Inflammatory macrophage (primary cell): ENCODE results near the gene TNFSF13B.
A peak's percentile ranks its signal among the peaks of the same experiment; 100 is the strongest.
"Not testable (repeated sequence)": the region's sequence is repeated elsewhere in the genome, so short reads cannot be mapped to it uniquely, and the experiment has no call there.

Experiments
- DNase-seq, 2 donors: peaks; one replicate each; pipeline ENCODE4 v3.0.0-alpha.2; 2020 to 2022

TNFSF13B gene

GRCh38 chr13:108283110-108283509 is 13.6 kb downstream of the TNFSF13B start:
- DNase-seq, result no peak

DNA sequence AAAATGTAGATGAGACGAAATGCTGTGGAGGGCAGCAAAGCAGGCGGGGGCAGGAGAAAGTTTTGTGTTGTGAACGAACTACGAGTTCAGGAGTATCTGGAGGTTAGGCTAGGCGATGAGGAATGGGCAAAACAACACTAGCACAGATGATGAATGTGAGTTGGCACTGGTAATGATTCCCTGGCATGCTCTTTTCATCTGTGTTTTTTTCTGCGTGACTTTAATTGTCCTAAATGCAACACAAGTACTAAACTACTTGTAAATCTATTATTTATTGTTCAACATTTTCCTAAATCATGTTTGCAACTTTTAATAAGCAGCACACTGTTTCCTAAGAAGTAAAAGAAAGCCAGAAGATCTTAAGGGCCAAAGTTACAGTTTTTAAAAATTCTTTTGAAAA is 19.2 kb downstream of the TNFSF13B start:
- no peak for DNase-seq

- no peak for DNase-seq
These were observed 20.3 kb downstream of the TNFSF13B start for GRCh38 chr13:108289819-108290218.

GRCh38 chr13:108297114-108297513 is 27.6 kb downstream of the TNFSF13B start:
- DNase-seq, result no peak

DNA sequence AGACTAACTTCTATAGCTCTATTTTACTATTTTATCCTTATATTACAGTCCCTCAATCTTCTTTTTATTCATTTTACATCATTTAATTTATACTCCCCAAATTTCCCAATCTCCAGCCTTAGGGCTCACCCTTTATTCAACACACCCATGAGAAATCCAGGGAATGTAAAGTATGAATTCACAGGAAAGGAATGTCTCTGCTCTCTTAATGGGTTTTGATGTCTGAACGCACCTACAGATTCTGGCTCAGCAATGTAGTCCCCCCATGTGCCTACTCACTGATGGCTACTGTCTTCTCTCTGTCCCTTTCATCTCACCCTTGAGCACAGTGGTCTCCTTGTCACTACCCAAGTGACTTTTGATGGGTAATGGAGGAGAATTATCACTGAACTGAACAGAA is 32.8 kb downstream of the TNFSF13B start:
- no peak for DNase-seq

GRCh38 chr13:108304170-108305016 is 34.9 kb downstream of the TNFSF13B start:
- peak in 1 of 2 donors; percentile 14 for DNase-seq

DNA sequence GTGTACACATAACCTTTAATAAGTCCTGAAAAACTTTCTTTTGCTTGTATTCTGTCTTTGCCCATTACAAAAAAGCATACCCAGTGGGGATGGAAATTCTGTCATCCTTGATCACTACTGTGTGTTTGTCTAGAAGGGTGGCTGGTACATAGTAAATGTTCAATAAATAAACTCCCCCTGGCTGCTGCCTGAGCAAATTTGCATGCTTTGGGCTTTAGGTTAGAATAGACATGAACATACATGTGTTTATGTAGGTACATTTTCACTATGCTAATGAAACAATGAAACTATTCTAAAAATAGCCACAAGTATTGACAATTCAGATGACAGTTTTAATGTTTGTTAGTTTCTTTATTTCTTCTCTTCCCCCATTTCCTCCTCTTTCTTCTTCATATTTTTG is 36.1 kb downstream of the TNFSF13B start:
- no peak for DNase-seq

DNA sequence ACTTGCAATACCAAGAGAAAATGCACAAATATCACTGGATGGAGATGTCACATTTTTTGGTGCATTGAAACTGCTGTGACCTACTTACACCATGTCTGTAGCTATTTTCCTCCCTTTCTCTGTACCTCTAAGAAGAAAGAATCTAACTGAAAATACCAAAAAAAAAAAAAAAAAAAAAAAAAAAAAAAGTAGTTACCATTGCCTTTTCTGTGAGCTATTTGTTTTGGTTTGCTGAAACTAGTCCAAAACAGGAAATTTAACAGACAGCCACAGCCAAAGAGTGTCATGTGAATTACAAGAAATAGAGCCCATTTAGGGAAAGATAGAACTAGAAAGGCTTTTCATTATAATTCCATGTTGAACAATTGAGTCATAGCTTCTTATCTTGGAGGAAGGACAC is 37.3 kb downstream of the TNFSF13B start:
- DNase-seq, result no peak

- DNase-seq, result not testable (repeated sequence)
These were observed 42.1 kb downstream of the TNFSF13B start for GRCh38 chr13:108311596-108311995.

DNA sequence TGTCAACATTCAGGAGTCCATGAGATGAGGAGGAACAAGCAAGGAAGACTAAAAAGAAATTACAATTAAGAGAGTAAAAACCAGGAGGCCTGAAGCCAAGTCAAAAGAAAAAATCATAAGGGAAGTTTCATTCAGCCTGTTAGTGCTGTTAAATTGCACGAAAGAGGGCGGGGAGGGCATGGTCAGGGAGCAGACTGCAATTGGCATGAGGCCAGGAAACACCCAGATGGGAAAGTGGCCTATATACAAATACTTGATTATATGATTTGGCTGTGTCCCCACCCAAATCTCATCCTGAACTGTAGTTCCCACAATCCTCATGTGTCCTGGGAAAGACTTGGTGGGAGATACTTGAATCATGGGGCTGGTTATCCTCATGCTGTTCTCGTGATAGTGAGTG is 43.9 kb downstream of the TNFSF13B start:
- DNase-seq, result no peak

DNA sequence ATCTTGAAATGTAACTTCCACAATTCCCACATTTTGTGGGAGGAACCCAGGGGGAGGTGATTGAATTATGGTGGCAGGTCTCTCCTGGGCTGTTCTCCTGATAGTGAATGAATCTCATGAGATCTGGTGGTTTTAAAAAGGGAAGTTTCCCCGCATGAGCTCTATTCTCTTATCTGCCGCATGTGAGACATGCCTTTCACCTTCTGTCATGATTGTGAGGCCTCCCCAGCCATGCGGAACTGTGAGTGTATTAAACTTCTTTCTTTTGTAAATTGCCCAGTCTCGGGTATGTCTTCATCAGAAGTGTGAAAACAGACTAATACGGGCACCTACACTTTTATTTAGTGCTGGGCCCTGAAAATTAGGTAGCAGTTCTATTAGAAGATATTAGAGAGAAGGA is 45.8 kb downstream of the TNFSF13B start:
- DNase-seq, result no peak

- no peak for DNase-seq
These were observed 46.5 kb downstream of the TNFSF13B start for GRCh38 chr13:108315991-108316390.

- no peak for DNase-seq
These were observed 46.9 kb downstream of the TNFSF13B start for GRCh38 chr13:108316413-108316812.

DNA sequence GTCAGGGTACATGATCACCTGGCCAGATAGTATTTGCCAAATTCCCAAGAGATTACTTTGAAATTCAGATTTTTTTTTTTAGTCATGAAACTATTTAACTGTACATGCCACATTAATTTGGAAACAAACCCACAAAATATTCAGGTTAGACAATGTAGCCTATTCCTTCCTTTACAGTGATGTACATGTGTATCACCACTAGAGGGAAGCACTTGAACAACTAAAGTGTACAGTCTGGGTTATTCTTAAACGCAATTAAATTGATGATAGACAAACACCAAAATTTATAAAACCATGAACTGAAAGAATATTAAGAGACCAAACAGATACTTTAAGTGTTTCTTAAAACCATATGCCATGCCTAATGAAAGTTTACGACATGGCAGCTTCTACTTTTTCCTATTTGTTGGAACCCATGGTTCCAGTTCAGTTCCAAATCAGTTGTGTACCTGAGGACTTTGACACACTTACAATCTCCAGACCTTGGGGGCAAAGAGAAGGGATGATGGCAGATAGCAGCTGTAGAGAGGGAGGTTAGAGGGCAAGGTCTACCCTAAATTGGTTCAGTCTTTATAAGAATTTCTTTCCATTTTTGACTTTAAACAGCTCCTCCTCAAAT is 52.8 kb downstream of the TNFSF13B start:
- DNase-seq, result peak; percentile 51 to 65

DNA sequence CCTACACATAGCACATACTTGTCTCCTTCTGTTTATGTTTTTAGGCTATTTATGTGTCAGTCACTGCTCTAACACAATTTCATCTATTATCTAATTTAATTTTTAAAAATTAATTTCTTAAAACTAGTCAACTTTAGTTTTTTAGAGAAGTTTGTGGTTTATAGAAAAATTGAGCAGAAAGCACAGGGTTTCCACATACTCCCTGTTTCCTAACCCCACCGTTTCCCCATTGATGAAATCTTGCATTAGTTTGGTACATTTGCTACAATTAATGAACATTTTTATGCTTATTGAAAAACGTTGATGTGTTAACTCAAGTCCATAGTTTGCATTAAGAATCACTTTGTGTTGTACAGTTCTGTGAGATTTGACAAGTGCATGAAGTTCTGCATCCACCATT is 53.5 kb downstream of the TNFSF13B start:
- DNase-seq, result peak; percentile 62 to 86

DNA sequence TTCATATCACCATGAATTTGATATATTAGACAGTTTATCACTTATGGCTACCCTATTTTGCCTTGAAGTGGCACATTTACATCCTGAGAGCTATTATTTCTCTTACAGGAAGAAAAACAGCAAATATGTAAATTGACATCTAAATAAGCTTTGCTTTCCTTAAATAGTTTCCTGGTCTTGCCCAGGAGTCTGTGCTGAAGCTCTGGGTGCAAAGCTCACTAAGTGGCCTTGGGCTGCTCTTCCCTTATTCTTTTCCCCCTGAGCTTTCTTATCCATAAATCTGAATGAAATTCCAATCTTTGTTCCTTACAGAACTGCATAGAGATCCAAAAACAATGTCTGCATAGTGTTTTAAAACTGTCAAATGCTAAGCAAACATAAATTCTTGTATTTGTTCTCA is 56.3 kb downstream of the TNFSF13B start:
- DNase-seq, result no peak

GRCh38 chr13:108326309-108326708 is 56.8 kb downstream of the TNFSF13B start:
- DNase-seq, result peak; percentile 70 to 72

DNA sequence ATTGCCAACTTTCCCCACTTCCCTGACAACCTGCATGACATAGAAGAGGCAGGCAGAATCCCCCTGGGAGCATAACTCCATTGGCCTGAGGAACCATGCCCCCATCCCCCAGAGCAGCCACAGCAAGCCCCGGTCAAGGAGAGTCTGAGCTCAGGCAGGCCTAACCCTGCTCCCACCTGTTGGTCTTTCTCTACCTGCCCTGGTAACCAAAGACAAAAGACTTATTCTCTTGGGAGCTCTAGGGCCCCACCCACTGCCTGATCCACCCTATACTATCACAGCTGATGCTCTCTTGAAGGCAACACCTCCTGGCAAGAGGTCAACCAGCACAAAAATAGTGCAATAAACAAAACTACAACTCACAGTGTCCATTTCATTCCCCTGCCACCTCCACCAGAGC is 59.3 kb downstream of the TNFSF13B start:
- DNase-seq, result no peak

- no peak for DNase-seq
These were observed 63.3 kb downstream of the TNFSF13B start for GRCh38 chr13:108332791-108333190.

DNA sequence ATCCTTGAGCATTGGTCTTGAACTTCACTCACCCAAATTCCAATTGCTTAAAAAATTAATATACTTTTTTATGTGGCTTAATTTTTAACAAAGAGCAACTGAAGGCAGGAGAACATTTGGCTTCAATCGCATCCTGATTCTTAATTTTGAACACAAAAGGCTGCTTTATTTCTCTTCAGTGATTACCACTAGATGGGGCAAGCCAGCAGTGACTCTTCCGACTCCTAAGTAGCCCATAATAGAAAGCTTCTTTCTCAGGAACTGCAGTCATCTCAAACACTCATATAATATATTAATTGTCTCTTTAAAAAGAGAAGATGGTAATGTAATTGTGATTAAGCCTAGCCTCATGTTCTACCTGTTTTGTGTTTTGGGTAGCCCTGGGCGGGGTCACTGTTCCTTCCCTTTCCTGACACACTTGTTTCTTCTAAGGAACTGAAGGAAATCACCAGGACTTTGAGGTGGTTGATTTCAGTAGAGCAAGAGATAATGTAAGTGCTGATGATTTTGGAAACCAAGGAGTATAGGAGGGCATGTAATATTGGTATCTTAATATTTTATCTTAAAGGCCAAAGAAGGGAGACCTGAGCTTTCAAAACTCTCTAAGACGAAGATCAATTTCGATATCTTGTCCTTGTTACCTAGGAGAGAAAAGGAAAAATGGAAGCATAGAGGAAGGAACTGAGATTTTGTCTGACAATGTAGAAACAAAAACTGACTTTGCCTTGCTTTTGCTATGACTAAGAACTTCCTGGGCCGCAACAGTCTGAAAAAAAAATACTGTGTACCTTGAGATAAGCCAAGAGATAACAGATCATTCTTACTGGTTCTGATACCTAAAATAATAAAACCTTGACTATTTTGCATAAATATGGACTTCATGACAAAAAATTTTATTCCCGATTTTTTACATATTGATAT is 73.1 kb downstream of the TNFSF13B start:
- peak; percentile 48 to 51 for DNase-seq

GRCh38 chr13:108345016-108345415 is 75.5 kb downstream of the TNFSF13B start:
- no peak for DNase-seq

- DNase-seq, result no peak
These were observed 76.9 kb downstream of the TNFSF13B start for GRCh38 chr13:108346376-108346775.

GRCh38 chr13:108349269-108349668 is 79.8 kb downstream of the TNFSF13B start:
- no peak for DNase-seq
